Stimulated activated CD4-positive, alpha-beta T cell treated with anti-CD3 and anti-CD28 coated beads, Interleukin-1b, Interleukin-23, amount 100 ng/mL, for 4 hours (primary cell): ENCODE data around the gene GNAI3.

Source experiments
- DNase-seq, 2 donors: peaks; one replicate each; pipeline ENCODE4 v3.0.0-alpha.2; 2020; ENCODE audit warnings: low read depth in 2 of 2

The GNAI3 gene

DNA sequence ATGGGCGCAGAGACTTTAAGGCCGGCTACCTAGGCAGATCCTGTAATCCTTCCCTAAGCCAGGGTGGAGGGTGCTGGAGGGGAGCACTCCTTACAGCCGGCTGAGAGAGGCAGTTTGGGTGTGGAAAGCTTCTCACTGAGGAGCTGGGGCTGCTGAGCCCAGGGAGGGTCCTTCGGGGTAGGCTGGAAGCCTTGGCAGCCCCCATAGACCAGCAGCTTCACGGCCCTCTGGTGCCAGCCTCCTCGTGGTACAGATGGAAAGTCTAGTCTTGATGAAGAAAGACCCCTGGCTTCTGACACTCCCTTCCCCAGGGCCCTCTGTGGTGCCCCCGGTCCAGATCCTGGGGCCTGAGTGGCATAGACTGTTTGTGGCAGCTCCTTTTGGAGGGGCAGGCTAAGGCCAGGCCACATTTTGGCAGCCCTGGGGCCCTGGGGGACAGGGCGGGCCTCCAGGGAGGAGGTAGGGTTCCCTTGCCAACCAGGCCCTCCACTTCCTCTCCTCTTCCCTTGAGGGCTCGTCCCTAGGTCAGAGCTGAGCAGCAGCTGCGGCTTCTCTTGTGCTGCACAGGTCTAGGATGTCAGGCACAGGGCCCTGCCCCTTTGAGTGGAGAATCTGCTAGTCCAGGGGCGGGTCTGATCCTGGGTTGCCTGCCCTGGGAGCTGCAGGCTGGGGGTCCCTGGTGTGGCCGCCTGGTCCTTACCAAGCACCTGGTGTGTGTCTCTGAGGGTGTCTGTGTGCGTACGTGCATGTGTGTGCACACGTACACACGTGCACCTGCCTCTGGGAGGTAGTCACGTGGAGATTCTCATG is 76.0 kb downstream of the GNAI3 start:
- no peak for DNase-seq

- DNase-seq = no peak
These were observed 76.8 kb downstream of the GNAI3 start for GRCh38 chr1:109625176-109625575.

GRCh38 chr1:109625601-109626560 is 77.5 kb downstream of the GNAI3 start:
- DNase-seq = no peak

DNA sequence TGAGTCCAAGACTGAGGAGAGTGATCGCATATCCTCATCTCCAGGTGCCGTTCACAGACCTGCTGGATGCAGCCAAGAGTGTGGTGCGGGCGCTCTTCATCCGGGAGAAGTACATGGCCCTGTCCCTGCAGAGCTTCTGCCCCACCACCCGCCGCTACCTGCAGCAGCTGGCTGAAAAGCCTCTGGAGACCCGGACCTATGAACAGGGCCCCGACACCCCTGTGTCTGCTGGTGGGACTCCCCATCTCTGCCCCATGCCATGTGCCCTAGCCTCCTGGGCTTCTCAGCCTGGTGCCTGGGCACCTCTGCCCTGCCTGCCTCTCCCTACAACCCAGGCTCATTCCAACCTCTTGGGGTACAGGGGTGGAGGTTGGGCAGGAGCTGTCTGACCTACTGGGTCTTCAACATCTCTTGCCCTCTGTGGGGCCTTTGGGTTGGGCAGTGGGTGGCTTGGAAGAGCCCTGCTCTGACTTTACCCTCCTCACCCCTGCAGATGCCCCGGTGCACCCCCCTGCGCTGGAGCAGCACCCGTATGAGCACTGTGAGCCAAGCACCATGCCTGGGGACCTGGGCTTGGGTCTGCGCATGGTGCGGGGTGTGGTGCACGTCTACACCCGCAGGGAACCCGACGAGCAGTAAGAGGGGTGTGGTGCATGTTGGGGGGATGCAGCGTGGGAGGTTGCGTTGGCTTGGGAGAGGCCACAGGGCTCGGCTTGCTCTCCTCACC is 78.4 kb downstream of the GNAI3 start:
- no peak for DNase-seq

GRCh38 chr1:109627692-109628399 is 79.4 kb downstream of the GNAI3 start:
- DNase-seq = no peak

DNA sequence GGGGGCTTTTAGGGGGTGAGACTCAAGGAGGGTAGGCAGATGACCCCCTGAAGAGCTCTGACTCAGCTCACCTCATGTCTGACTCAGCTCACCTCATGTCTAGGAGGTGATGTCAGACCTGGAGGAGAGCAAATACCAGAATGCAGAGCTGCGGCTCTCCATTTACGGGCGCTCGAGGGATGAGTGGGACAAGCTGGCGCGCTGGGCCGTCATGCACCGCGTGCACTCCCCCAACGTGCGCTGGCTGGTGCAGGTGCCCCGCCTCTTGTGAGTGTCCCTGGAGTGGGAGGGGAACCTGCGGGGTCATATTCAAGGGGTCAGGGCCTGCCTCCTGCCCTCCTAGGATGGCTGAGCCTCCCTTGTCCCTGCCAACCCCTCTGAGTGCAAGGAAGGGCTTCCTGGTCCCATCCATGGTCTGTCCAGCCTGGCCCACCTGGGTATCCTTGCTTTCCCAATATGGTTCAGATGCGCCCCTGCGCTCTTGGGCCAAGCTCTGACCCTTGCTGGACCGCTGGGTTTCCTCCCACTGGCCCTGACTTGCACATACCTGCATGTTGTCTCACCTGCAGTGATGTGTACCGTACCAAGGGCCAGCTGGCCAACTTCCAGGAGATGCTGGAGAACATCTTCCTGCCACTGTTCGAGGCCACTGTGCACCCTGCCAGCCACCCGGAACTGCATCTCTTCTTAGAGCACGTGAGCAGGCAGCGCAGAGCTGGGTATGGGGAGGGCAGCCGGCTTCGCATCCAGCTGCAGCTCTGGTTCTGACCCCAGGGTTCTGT is 80.3 kb downstream of the GNAI3 start:
- no peak for DNase-seq

DNA sequence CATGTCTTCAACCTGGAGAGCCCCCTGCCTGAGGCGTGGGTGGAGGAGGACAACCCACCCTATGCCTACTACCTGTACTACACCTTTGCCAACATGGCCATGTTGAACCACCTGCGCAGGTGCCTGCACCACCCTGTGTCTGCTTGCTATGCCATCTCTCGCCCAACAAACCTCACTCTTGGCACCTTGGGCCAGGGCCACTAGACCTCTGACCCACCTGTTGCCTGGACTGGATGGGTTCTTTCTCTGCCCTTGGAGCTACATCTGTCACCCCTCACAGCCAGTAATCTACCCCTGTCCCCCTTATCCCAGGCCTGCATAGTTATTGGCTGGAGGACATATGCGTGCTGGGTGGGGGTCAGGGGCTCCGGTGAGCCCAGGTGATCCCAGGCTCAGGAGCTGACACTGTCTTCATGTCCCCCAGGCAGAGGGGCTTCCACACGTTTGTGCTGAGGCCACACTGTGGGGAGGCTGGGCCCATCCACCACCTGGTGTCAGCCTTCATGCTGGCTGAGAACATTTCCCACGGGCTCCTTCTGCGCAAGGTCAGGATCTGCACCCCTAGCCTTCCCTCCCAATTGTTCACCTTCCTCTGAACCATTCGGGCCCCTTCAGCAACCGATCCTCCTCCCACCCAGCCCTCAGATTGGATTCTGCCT is 81.1 kb downstream of the GNAI3 start:
- no peak for DNase-seq

- peak; percentile 21 to 37 for DNase-seq
These were observed 81.9 kb downstream of the GNAI3 start for GRCh38 chr1:109630081-109630897.

DNA sequence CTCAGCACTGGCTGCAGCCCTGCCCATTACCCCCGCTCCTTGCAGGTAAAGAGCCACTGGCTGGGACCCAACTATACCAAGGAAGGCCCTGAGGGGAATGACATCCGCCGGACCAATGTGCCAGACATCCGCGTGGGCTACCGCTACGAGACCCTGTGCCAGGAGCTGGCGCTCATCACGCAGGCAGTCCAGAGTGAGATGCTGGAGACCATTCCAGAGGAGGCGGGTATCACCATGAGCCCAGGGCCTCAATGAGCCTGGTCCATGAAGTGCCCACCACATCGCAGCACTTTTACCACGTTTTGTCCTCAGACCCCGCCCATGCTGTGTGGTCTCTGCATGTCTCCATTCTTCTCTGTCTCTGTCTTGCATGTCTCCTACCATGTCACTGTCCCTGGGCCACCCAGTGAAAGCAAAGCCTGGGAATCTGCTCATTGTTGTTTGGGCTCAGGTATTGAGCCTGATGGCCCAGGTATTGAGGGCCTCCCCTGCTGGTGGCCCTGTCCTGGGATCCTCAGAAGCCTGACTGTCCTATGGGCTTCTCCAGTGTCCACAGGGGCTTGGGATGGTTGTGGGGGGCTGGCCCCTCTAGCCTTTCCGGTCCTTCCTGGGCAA is 82.6 kb downstream of the GNAI3 start:
- DNase-seq = no peak

GRCh38 chr1:109631513-109632505 is 83.4 kb downstream of the GNAI3 start:
- DNase-seq = no peak

- DNase-seq = no peak
These were observed 84.4 kb downstream of the GNAI3 start for GRCh38 chr1:109632671-109633346.

DNA sequence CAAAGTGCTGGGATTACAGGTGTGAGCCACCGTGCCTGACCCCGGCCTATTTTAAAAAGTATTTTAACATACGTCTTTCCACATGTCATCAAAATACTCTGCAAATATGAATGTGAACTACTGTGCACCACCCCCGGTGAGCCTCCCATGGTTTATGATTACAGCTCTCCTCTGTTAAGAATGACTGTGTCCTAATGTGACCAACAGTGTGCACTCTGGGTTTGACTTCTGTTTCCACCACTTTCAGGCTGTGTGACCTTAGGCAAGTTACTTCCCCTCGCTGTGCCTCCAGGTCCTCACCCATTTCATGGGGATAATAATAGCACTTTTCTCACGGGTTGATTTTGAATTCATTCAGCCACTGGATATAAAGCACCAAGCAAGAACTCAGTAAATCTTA is 85.9 kb downstream of the GNAI3 start:
- no peak for DNase-seq

DNA sequence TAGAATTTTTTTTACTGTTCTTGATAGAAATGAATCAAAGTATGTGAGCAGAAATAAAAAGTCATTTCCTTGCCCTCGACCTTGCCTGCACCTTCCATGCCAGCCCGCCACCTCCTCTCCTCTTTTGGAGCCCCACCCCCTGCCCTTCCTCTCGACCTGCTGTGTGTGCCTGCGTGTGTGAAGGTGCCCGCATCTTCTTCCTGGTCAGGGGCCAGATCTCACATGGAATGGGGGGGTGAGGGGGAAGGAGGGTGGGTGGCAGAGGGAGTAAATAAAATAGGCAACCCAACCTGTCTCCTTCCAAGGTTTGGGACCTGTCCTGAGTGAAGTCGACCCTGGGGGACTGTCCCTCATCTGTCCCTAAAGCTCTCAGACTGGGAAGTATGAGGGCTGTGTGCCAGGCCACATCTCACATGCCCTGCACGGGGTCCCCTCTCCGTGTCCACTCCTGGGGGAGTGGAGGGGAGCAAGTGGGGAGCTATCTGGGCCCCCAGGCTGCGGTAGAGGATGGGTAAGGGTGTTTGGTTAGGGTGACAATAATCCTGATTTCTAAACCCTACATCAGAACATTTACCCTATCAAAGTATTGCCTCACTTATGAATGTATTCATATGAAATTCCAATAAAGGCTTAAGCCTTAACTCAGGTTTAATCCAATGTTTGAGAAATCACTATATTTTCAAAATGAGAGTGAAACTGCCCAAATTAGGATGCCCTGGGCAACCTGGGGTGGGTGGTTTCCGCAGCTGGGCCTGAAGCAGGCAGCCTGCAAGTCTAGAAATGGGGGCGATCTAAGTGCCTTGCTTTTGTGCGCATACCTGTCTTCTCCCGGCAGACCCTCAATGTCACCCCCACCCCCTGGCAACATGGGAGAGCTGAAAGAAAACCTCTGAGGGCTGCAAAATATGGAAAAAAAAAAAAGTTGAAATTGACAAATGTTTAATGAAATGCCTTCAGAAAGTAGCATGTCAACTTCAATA is 86.6 kb downstream of the GNAI3 start:
- no peak for DNase-seq

DNA sequence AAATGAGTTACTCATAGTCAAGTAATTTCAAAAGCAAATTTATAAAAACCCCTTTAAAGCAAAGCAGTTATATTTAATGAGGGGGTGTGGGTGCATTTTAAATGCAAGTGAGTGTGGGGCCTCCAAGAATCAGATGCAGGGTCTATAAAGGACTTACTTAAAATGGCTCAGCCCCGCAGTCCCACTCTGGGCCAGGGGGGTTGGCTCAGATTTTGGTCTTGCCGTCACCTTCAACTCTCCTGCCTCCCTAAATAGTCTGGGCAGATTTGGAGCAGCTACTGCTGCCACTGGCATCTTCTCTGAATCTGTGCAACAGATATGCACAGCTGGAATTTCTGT is 87.4 kb downstream of the GNAI3 start:
- no peak for DNase-seq

GRCh38 chr1:109636201-109636952 is 88.0 kb downstream of the GNAI3 start:
- DNase-seq = no peak
